Measurements from ENCODE around the gene MLLT3. TPM values are rescaled to one million over a fixed set of nuclear protein-coding genes. Genes with fewer than 3 reads are reported as not detected.
A peak's percentile ranks its signal among the peaks of the same experiment; 100 is the strongest.
"Not testable (repeated sequence)": the region's sequence is repeated elsewhere in the genome, so short reads cannot be mapped to it uniquely, and the experiment has no call there.

Gene MLLT3
- total RNA-seq, result 13.3 TPM
- long read RNA-seq, full-length matches to known transcripts, result 8 of 14 reads
- long read RNA-seq, partial matches to known transcripts, result 3 of 14 reads
- long read RNA-seq, other reads (novel, unspliced or antisense), result 3 of 14 reads

GRCh38 chr9:20622330-20623020 is at the start of gene MLLT3:
Gene MLLT3 (minus strand): TSS chr9:20622499.
- DNase-seq (ENCODE audit: low spot score), result peak; percentile 97
- intact Hi-C loops (cut with DNase I), result loop anchor here (1.0 to 10.0 kb wide), 6 partner anchors 62 to 688 kb away; partner anchors contain the start of gene FOCAD

GRCh38 chr9:20671635-20672034 is 49.3 kb upstream of the MLLT3 start:
- intact Hi-C loops (cut with DNase I), result no loop called here
- DNase-seq (ENCODE audit: low spot score), result no peak

GRCh38 chr9:20670395-20670794 is 48.1 kb upstream of the MLLT3 start:
- intact Hi-C loops (cut with DNase I), result no loop called here
- DNase-seq (ENCODE audit: low spot score), result no peak

- no peak for DNase-seq (ENCODE audit: low spot score)
- intact Hi-C loops (cut with DNase I), result no loop called here
Measured at GRCh38 chr9:20664501-20664900, 42.2 kb upstream of the MLLT3 start.

- no peak for DNase-seq (ENCODE audit: low spot score)
- intact Hi-C loops (cut with DNase I), result no loop called here
Measured at GRCh38 chr9:20663133-20663532, 40.8 kb upstream of the MLLT3 start.

- no peak for DNase-seq (ENCODE audit: low spot score)
- intact Hi-C loops (cut with DNase I), result no loop called here
Measured at GRCh38 chr9:20662156-20662555, 39.9 kb upstream of the MLLT3 start.

- intact Hi-C loops (cut with DNase I), result no loop called here
- no peak for DNase-seq (ENCODE audit: low spot score)
Measured at GRCh38 chr9:20659474-20659967, 37.2 kb upstream of the MLLT3 start.

- DNase-seq (ENCODE audit: low spot score), result no peak
- intact Hi-C loops (cut with DNase I), result no loop called here
Measured at GRCh38 chr9:20658677-20659473, 36.6 kb upstream of the MLLT3 start.

GRCh38 chr9:20658246-20658667 is 36.0 kb upstream of the MLLT3 start:
- DNase-seq (ENCODE audit: low spot score); intact Hi-C loops (cut with DNase I): not testable (repeated sequence)

- intact Hi-C loops (cut with DNase I), result no loop called here
Measured at GRCh38 chr9:20651939-20652338, 29.6 kb upstream of the MLLT3 start.

GRCh38 chr9:20650750-20651299 is 28.5 kb upstream of the MLLT3 start:
- no peak for DNase-seq (ENCODE audit: low spot score)
- intact Hi-C loops (cut with DNase I), result no loop called here

More at GRCh38 chr9:20651939-20652338, 29.6 kb upstream of the MLLT3 start:
- DNase-seq (ENCODE audit: low spot score), result no peak

GRCh38 chr9:20650313-20650712 is 28.0 kb upstream of the MLLT3 start:
- intact Hi-C loops (cut with DNase I), result no loop called here
- DNase-seq (ENCODE audit: low spot score), result no peak

- intact Hi-C loops (cut with DNase I), result no loop called here
- DNase-seq (ENCODE audit: low spot score), result no peak
Measured at GRCh38 chr9:20649381-20649780, 27.1 kb upstream of the MLLT3 start.

GRCh38 chr9:20646656-20647055 is 24.4 kb upstream of the MLLT3 start:
- intact Hi-C loops (cut with DNase I), result no loop called here
- DNase-seq (ENCODE audit: low spot score), result no peak

- DNase-seq (ENCODE audit: low spot score), result no peak
- intact Hi-C loops (cut with DNase I), result no loop called here
Measured at GRCh38 chr9:20643660-20644059, 21.4 kb upstream of the MLLT3 start.

GRCh38 chr9:20642045-20642444 is 19.7 kb upstream of the MLLT3 start:
- intact Hi-C loops (cut with DNase I), result no loop called here

GRCh38 chr9:20640331-20641187 is 18.3 kb upstream of the MLLT3 start:
- no peak for DNase-seq (ENCODE audit: low spot score)
- intact Hi-C loops (cut with DNase I), result no loop called here

More at GRCh38 chr9:20642045-20642444, 19.7 kb upstream of the MLLT3 start:
- DNase-seq (ENCODE audit: low spot score), result no peak

- no peak for DNase-seq (ENCODE audit: low spot score)
Measured at GRCh38 chr9:20636888-20637440, 14.7 kb upstream of the MLLT3 start.

GRCh38 chr9:20634895-20635294 is 12.6 kb upstream of the MLLT3 start:
- intact Hi-C loops (cut with DNase I), result no loop called here
- DNase-seq (ENCODE audit: low spot score), result no peak

More at GRCh38 chr9:20636888-20637440, 14.7 kb upstream of the MLLT3 start:
- intact Hi-C loops (cut with DNase I), result no loop called here
